ENCODE data around the gene USP10. TPM values are rescaled to one million over a fixed set of nuclear protein-coding genes. Genes with fewer than 3 reads are reported as not detected.

The USP10 gene
- total and polyA plus RNA-seq, 3 experiments from 2014 or later = 86.1 to 146 (median 143) TPM

DNA sequence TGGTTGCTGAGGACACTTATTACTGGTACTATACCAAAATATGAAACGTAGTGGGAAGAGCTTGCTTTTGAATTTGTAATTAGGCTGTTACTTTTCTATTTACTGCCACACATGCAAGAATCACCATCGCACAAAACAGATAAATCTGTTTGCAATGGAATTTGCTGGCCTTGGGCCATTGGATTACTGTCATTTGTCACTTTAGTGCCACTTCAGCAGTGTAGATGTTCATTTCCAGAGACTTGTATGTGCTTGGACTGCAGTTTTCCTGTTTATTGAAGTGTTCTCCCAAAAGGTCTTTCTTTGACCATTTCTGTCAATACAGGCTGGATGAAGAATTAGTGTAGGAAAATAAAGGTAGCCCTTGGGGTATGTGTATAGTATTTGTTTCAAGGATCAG is 4.5 kb downstream of the USP10 start:
- no peaks in the 10 kb centered on the region for H3K27me3 ChIP-seq (ENCODE audit: insufficient read depth, low read length, poor library complexity, severe bottlenecking)

DNA sequence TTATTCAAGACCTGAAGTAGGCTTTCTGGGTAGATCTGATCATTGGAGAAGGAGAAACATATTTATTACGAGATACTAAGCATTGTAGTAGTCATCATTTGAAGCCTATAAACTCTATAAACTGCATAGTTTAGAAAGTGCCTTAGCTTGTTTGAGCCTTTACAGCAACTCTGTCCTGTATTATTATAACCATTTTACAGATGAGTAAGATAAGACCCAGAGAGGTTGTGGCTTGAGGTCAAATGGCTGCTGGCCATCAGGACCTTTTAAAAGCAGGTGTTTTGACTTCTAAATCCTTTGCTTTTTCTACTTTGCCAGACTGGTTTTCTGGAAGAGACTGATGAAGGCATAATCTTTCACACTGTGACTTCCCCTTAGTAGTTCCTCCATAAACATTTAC is 7.1 kb downstream of the USP10 start:
- peaks cover 74 to 90% (median 90%) of the 10 kb centered on the region in 3 donors for H3K4me1 Mint-ChIP-seq
- no peaks in the 10 kb centered on the region for H3K9me3 ChIP-seq (ENCODE audit: low read length)
- peaks cover 7% of the 10 kb centered on the region for H3K36me3 ChIP-seq (ENCODE audit: insufficient read depth, low read length)
- H3K27ac Mint-ChIP-seq = no peak overlapping the region
- ChIA-PET POLR2A (no interaction called here), CTCF (interaction anchor here (1.3 kb wide), 1 partner anchor 19 kb away, joined by 4 read pairs; no protein-coding TSS in a partner anchor)
- DNase-seq = no peak
- H3K9me3 Mint-ChIP-seq = no peaks in the 10 kb centered on the region
- H3K4me3 Mint-ChIP-seq = peak overlapping the region in 1 of 7 donors; percentile 27
- no peak overlapping the region for H3K4me3 ChIP-seq (ENCODE audit: low read length)
- H3K36me3 Mint-ChIP-seq = peaks cover 0 to 31% (median 6%) of the 10 kb centered on the region in 3 donors
- H3K27me3 Mint-ChIP-seq = no peaks in the 10 kb centered on the region
- no peak overlapping the region for H3K27ac ChIP-seq (ENCODE audit: low read depth, low read length)
- H3K27me3 ChIP-seq (ENCODE audit: insufficient read depth, low read length, poor library complexity, severe bottlenecking) = no peaks in the 10 kb centered on the region
- H3K4me1 ChIP-seq (ENCODE audit: insufficient read depth, low read length) = peaks cover 51% of the 10 kb centered on the region

More for the DNA sequence above, 4.5 kb downstream of the USP10 start:
- H3K9me3 ChIP-seq (ENCODE audit: low read length) = no peaks in the 10 kb centered on the region
- H3K4me3 ChIP-seq (ENCODE audit: low read length) = no peak overlapping the region
- Mint-ChIP-seq H3K36me3 (peaks cover 0 to 22% (median 3%) of the 10 kb centered on the region in 3 donors), H3K27me3 (peaks cover 0 to 1% of the 10 kb centered on the region in 2 donors), H3K27ac (peak overlapping the region in 1 of 8 donors; percentile 18), H3K4me3 (peak overlapping the region in 2 of 7 donors; percentile 3 to 27), H3K9me3 (no peaks in the 10 kb centered on the region), H3K4me1 (peaks cover 67 to 81% (median 80%) of the 10 kb centered on the region in 3 donors)
- peaks cover 7% of the 10 kb centered on the region for H3K36me3 ChIP-seq (ENCODE audit: insufficient read depth, low read length)
- H3K27ac ChIP-seq (ENCODE audit: low read depth, low read length) = no peak overlapping the region
- no peak for DNase-seq
- CTCF ChIA-PET = interaction anchor here (1.4 to 2.5 kb wide), 2 partner anchors 32 to 198 kb away, joined by 3 to 10 read pairs; no protein-coding TSS in a partner anchor
- POLR2A ChIA-PET = no interaction called here
- peaks cover 47% of the 10 kb centered on the region for H3K4me1 ChIP-seq (ENCODE audit: insufficient read depth, low read length)

DNA sequence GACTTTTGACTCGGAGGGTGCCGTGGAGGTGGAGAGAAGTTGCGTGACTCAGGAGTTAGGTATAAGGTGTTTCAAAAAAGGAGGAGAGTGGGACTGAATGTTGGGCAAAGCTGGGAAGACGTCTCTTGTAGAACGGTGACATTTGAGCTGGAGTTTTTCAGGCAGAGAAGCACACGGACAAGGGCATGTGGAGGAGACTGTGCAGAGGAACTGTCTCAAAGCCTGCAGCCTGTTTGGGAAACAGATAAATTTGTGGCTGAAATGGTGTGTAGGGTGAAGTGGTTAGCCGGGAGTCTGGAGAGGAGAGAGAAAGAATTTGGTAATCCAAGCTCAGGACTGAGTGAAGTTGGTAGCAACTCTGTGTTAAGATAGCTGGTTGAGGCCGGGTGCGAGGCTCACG is 9.8 kb downstream of the USP10 start:
- peaks cover 80 to 94% (median 93%) of the 10 kb centered on the region in 3 donors for H3K4me1 Mint-ChIP-seq
- H3K4me3 ChIP-seq (ENCODE audit: low read length) = no peak overlapping the region
- ChIA-PET CTCF (interaction anchor here (0.8 to 1.3 kb wide), 3 partner anchors 9 to 37 kb away, joined by 3 to 4 read pairs (median 3); no protein-coding TSS in a partner anchor), POLR2A (no interaction called here)
- DNase-seq = no peak
- H3K9me3 Mint-ChIP-seq = no peaks in the 10 kb centered on the region
- H3K27ac Mint-ChIP-seq = peak overlapping the region in 5 of 8 donors; percentile 2 to 87 (median 25)
- no peak overlapping the region for H3K27ac ChIP-seq (ENCODE audit: low read depth, low read length)
- peaks cover 0 to 40% (median 6%) of the 10 kb centered on the region in 3 donors for H3K36me3 Mint-ChIP-seq
- H3K9me3 ChIP-seq (ENCODE audit: low read length) = no peaks in the 10 kb centered on the region
- no peaks in the 10 kb centered on the region for H3K27me3 Mint-ChIP-seq
- H3K27me3 ChIP-seq (ENCODE audit: insufficient read depth, low read length, poor library complexity, severe bottlenecking) = no peaks in the 10 kb centered on the region
- peaks cover 40% of the 10 kb centered on the region for H3K4me1 ChIP-seq (ENCODE audit: insufficient read depth, low read length)
- peak overlapping the region in 3 of 7 donors; percentile 9 to 22 (median 20) for H3K4me3 Mint-ChIP-seq
- peaks cover 2% of the 10 kb centered on the region for H3K36me3 ChIP-seq (ENCODE audit: insufficient read depth, low read length)

DNA sequence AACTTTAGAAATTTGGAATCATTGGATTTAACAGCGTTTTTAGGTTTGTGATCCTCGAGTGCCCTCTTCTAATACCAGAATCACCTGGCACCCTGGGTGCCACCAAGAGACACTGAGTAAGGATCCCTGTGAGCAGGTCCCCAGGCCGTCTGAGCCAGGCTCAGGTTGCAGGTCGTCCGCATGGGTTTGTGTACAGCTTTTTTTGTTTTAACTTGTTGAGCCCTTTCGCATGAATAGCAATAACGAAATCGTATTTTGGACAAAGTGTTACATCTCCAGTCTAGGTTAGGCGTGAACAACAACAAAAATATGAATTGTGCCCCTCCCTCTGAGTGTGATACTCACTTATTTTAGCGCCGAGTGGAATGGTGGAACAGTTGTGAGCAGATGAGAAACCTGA is 10.9 kb downstream of the USP10 start:
- peak overlapping the region in 1 of 7 donors; percentile 51 for H3K4me3 Mint-ChIP-seq
- no peak overlapping the region for H3K27ac ChIP-seq (ENCODE audit: low read depth, low read length)
- H3K36me3 Mint-ChIP-seq = peaks cover 0 to 36% (median 6%) of the 10 kb centered on the region in 3 donors
- H3K36me3 ChIP-seq (ENCODE audit: insufficient read depth, low read length) = no peaks in the 10 kb centered on the region
- H3K27me3 ChIP-seq (ENCODE audit: insufficient read depth, low read length, poor library complexity, severe bottlenecking) = no peaks in the 10 kb centered on the region
- H3K4me1 ChIP-seq (ENCODE audit: insufficient read depth, low read length) = peaks cover 32% of the 10 kb centered on the region
- CTCF ChIA-PET = interaction anchor here (2.5 to 5.6 kb wide), 3 partner anchors 15 to 204 kb away, joined by 8 to 25 read pairs (median 11); no protein-coding TSS in a partner anchor
- no peak overlapping the region for H3K4me3 ChIP-seq (ENCODE audit: low read length)
- peaks cover 80 to 92% (median 91%) of the 10 kb centered on the region in 3 donors for H3K4me1 Mint-ChIP-seq
- H3K9me3 ChIP-seq (ENCODE audit: low read length) = no peaks in the 10 kb centered on the region
- POLR2A ChIA-PET = no interaction called here
- H3K27me3 Mint-ChIP-seq = no peaks in the 10 kb centered on the region
- H3K27ac Mint-ChIP-seq = no peak overlapping the region
- no peak for DNase-seq
- H3K9me3 Mint-ChIP-seq = no peaks in the 10 kb centered on the region

DNA sequence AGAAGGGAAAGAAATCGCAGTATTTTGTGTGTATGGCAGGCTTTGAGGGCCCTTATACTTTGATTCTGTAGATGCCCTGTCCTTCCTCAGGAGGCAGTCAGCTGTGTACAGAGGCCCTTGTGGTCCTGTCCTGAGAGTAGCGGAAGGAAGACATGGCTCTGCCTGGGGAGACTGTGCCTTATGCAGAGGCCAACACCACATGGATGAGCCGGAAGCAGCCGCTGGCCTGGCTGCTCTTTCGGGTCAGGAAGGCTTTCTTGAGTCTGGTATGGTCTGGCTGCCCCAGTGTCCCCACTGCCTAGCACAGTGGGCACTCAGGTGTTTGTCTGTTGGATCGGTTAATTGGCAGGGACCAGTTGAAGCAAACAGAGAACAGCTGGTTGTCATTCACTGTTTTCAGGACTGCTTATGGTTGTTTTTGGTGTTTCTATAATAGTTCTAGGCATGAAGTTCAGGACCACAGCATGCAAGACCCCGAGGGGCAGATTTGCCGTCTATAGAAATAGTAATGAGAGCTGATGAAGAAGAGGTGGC is 12.4 kb downstream of the USP10 start:
- POLR2A ChIA-PET = interaction anchor here (0.6 to 1.0 kb wide), 2 partner anchors 15 to 221 kb away, joined by 4 to 6 read pairs; no protein-coding TSS in a partner anchor
- peaks cover 78 to 95% (median 92%) of the 10 kb centered on the region in 3 donors for H3K4me1 Mint-ChIP-seq

DNA sequence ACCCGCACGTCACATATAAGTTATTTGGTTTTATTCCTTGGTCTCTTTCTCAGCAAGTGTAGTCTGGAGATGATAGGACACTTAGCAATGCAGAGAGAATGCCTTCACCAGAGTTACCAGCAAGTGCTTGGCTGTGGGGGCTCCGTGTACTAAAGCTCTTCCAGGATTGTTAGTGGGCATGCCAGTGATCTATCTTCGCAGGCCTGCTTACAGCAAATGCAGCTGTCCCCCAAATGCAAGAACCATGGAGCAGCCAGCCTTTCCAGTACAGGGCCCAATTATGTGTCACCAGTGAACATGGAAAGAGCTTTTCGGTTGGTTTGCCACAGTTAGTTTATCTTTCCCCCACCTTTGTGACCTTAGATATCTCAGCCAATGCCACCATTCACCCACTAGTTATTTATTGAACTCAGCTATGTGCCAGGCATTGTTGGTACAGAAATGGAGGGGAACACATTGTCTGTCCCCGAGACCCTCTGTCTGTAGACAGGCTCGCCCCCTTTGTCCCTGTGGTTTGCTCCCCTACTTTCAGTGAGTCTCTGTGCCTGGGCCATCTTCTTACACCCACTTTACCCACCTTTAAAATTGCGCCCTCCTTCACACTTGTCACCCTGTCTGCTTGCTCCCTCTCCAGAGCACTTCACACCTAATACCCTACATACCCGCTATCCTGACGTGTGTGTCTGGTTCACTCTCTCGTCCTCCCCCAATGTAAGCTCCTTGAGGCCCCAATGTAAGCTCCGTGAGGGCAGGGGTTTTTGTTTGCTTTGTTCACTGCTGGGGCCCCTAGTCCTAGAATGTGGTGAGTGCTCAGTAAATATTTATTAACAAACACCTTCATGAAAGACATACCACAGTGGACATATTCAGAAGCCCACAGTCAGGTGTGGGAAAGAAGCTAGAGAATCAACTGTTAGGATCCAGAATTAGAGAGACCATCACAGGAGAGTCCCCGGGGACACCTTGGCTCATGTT is 13.3 kb downstream of the USP10 start:
- ChIA-PET CTCF (interaction anchor here (0.8 to 5.6 kb wide), 6 partner anchors 10 to 206 kb away, joined by 3 to 25 read pairs (median 6); no protein-coding TSS in a partner anchor), POLR2A (interaction anchor here (1.0 kb wide), 1 partner anchor 16 kb away, joined by 4 read pairs; no protein-coding TSS in a partner anchor)
- Histone ChIP-seq H3K36me3 (ENCODE audit: insufficient read depth, low read length) (no peaks in the 10 kb centered on the region), H3K27ac (ENCODE audit: low read depth, low read length) (no peak overlapping the region), H3K4me3 (ENCODE audit: low read length) (no peak overlapping the region), H3K9me3 (ENCODE audit: low read length) (no peaks in the 10 kb centered on the region), H3K4me1 (ENCODE audit: insufficient read depth, low read length) (peaks cover 33% of the 10 kb centered on the region), H3K27me3 (ENCODE audit: insufficient read depth, low read length, poor library complexity, severe bottlenecking) (no peaks in the 10 kb centered on the region)
- Mint-ChIP-seq H3K36me3 (peaks cover 0 to 50% (median 8%) of the 10 kb centered on the region in 3 donors), H3K27me3 (no peaks in the 10 kb centered on the region), H3K4me1 (peaks cover 78 to 95% (median 91%) of the 10 kb centered on the region in 3 donors), H3K27ac (peak overlapping the region in 6 of 8 donors; percentile 11 to 59 (median 41)), H3K4me3 (no peak overlapping the region), H3K9me3 (no peaks in the 10 kb centered on the region)
- DNase-seq = no peak

More for the DNA sequence above, 12.4 kb downstream of the USP10 start:
- H3K9me3 ChIP-seq (ENCODE audit: low read length) = no peaks in the 10 kb centered on the region
- Mint-ChIP-seq H3K36me3 (peaks cover 0 to 46% (median 8%) of the 10 kb centered on the region in 3 donors), H3K27ac (peak overlapping the region in 3 of 8 donors; percentile 31 to 83 (median 79)), H3K27me3 (no peaks in the 10 kb centered on the region), H3K4me3 (peak overlapping the region in 2 of 7 donors; percentile 15 to 19), H3K9me3 (no peaks in the 10 kb centered on the region)
- H3K36me3 ChIP-seq (ENCODE audit: insufficient read depth, low read length) = no peaks in the 10 kb centered on the region
- peaks cover 33% of the 10 kb centered on the region for H3K4me1 ChIP-seq (ENCODE audit: insufficient read depth, low read length)
- CTCF ChIA-PET = interaction anchor here (0.8 to 5.6 kb wide), 6 partner anchors 11 to 205 kb away, joined by 3 to 25 read pairs (median 6); no protein-coding TSS in a partner anchor
- DNase-seq = no peak
- no peak overlapping the region for H3K27ac ChIP-seq (ENCODE audit: low read depth, low read length)
- H3K27me3 ChIP-seq (ENCODE audit: insufficient read depth, low read length, poor library complexity, severe bottlenecking) = no peaks in the 10 kb centered on the region
- H3K4me3 ChIP-seq (ENCODE audit: low read length) = no peak overlapping the region

DNA sequence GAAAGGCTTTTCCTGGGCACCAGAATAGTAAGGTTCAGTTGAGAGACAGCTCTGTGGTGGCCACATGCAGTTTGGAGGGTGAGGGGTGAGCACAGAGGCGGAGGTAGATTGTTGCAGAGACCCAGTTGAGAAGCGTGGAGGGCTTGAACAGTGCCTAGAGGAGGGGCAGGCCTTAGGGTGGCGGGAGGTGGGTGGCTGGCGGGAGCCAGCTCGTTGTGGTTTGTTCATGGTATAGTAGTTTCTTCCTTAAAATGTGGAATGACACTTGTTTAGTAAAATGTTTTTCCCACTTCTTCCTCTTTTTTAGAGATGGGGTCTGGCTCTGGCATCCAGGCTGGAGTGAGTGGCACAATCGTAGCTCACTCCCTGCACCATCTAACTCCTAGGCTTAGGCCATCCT is 14.2 kb downstream of the USP10 start:
- H3K27me3 ChIP-seq (ENCODE audit: insufficient read depth, low read length, poor library complexity, severe bottlenecking) = no peaks in the 10 kb centered on the region
- H3K27me3 Mint-ChIP-seq = no peaks in the 10 kb centered on the region
- H3K4me1 Mint-ChIP-seq = peaks cover 72 to 94% (median 87%) of the 10 kb centered on the region in 3 donors
- peaks cover 36% of the 10 kb centered on the region for H3K4me1 ChIP-seq (ENCODE audit: insufficient read depth, low read length)
- H3K9me3 ChIP-seq (ENCODE audit: low read length) = no peaks in the 10 kb centered on the region
- no peak overlapping the region for H3K27ac ChIP-seq (ENCODE audit: low read depth, low read length)
- H3K36me3 Mint-ChIP-seq = peaks cover 0 to 44% (median 5%) of the 10 kb centered on the region in 3 donors
- no peaks in the 10 kb centered on the region for H3K36me3 ChIP-seq (ENCODE audit: insufficient read depth, low read length)
- no peak overlapping the region for H3K4me3 Mint-ChIP-seq
- ChIA-PET CTCF (interaction anchor here (5.6 kb wide), 1 partner anchor 12 kb away, joined by 25 read pairs; no protein-coding TSS in a partner anchor), POLR2A (no interaction called here)
- H3K9me3 Mint-ChIP-seq = no peaks in the 10 kb centered on the region
- H3K27ac Mint-ChIP-seq = peak overlapping the region in 1 of 8 donors; percentile 1
- H3K4me3 ChIP-seq (ENCODE audit: low read length) = no peak overlapping the region
- no peak for DNase-seq
